Ascending aorta (tissue), 2 donors: ENCODE data around the gene ETV6. TPM values are rescaled to one million over a fixed set of nuclear protein-coding genes. Genes with fewer than 3 reads are reported as not detected.

ENCODE experiments used
- DNase-seq, 2 donors: peaks; one replicate each; pipeline ENCODE4 v3.0.0-alpha.2; 2019; ENCODE audit warnings: low spot score in 2 of 2
- H3K27ac ChIP-seq, 2 donors: fragments of 200-600 bp; sonication (generic); one replicate each; pipeline ENCODE4 v1.5.1; 2016 to 2017; ENCODE audit warnings: mild to moderate bottlenecking in 1 of 2
- H3K27me3 ChIP-seq: fragments of 200-600 bp; sonication (generic); one replicate; pipeline ENCODE4 v1.5.1; 2017
- H3K36me3 ChIP-seq, 2 donors: fragments of 200-600 bp; sonication (generic); one replicate each; pipeline ENCODE4 v1.5.1; 2016
- H3K4me1 ChIP-seq, 2 donors: fragments of 200-600 bp; sonication (generic); one replicate each; pipeline ENCODE4 v1.5.1; 2016 to 2017; ENCODE audit warnings: mild to moderate bottlenecking in 1 of 2
- H3K4me3 ChIP-seq, 2 donors: fragments of 200-600 bp; sonication (generic); one replicate each; pipeline ENCODE4 v1.5.1; 2016 to 2017; ENCODE audit warnings: mild to moderate bottlenecking in 1 of 2
- H3K9me3 ChIP-seq, 2 donors: fragments of 200-600 bp; sonication (generic); one replicate each; pipeline ENCODE4 v1.5.1; 2016
- intact Hi-C: fragments of 100-400 bp; cut with DNase I; formaldehyde crosslinking; loops from one replicate; pipeline ENCODE4 v1.15.1; 2023
- total RNA-seq: library from RNA; depleted of rRNA; stranded (reverse); fragments of >200 nt; gene quantifications from one replicate; pipeline ENCODE4 v1.1.0, GENCODE V29; 2016
- TF ChIP-seq, protein P1 (sequence below), 3 experiments: fragments of 200-600 bp in 2 of 3; fragments of 450-650 bp in 1 of 3; sonication (generic) in 2 of 3; IDR thresholded peaks; one replicate each; pipeline ENCODE4 v1.5.1; 2016 to 2019; ENCODE audit warnings: antibody characterized with exemption in 3 of 3, mild to moderate bottlenecking in 1 of 3, moderate library complexity in 1 of 3

Gene ETV6
- total RNA-seq, 1 donor from 2014 or later = 21.6 TPM

DNA sequence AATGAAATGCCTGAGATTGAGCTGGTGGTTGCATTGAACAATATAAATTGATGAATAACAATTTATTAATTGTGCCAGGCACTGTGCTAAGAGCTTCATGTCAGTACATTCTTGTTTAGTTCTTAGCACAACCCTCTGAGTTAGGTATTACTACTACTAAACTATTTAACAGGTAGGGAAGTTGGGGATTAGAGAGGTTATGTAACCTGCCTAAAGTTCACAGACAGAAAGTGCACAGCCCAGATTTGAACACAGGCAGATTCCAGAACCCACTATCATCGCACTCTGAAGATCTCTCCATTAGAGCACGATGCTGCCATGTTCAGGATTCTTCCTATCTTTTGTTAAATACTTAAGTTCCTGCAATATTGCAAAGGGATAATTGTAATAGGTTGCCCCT lies 49.3 kb downstream of the ETV6 start:
- Histone ChIP-seq H3K9me3 (no peaks in the 10 kb centered on the region), H3K4me1 (peaks cover 3 to 55% of the 10 kb centered on the region in 2 donors), H3K4me3 (no peak overlapping the region), H3K27ac (peak overlapping the region; percentile 48 to 69), H3K36me3 (no peaks in the 10 kb centered on the region), H3K27me3 (no peaks in the 10 kb centered on the region)
- intact Hi-C loops = loop anchor here (5.0 kb wide), 2 partner anchors 59 to 84 kb away; no protein-coding TSS in a partner anchor
- TF ChIP-seq, protein P1, sequence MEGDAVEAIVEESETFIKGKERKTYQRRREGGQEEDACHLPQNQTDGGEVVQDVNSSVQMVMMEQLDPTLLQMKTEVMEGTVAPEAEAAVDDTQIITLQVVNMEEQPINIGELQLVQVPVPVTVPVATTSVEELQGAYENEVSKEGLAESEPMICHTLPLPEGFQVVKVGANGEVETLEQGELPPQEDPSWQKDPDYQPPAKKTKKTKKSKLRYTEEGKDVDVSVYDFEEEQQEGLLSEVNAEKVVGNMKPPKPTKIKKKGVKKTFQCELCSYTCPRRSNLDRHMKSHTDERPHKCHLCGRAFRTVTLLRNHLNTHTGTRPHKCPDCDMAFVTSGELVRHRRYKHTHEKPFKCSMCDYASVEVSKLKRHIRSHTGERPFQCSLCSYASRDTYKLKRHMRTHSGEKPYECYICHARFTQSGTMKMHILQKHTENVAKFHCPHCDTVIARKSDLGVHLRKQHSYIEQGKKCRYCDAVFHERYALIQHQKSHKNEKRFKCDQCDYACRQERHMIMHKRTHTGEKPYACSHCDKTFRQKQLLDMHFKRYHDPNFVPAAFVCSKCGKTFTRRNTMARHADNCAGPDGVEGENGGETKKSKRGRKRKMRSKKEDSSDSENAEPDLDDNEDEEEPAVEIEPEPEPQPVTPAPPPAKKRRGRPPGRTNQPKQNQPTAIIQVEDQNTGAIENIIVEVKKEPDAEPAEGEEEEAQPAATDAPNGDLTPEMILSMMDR (IDR thresholded peaks at IDR 0.05) = no peak
- no peak for DNase-seq

DNA sequence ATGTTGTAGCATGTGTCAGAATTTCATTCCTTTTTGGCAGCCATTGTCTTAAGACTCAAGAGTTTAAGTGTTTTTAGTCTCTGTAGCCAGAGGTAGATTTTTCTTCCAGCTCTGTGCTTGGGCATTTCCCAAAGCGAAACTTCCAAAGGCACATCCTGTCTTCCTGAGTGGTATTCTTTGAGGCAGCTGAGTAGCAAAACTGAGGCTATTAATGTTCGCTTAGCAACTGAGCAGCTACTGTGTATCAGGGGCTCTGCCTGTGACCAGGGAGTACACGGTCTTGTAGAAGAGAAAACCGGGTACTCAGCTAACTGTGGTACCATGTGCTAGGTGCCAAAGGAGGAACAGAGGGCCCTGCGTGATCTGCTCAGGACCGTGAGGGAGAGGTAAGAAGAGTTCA lies 52.0 kb downstream of the ETV6 start:
- no peaks in the 10 kb centered on the region for H3K9me3 ChIP-seq
- H3K27ac ChIP-seq = peak overlapping the region; percentile 68 to 78
- DNase-seq = no peak
- peaks cover 7 to 51% of the 10 kb centered on the region in 2 donors for H3K4me1 ChIP-seq
- no peaks in the 10 kb centered on the region for H3K36me3 ChIP-seq
- no peak overlapping the region for H3K4me3 ChIP-seq
- intact Hi-C loops = no loop called here
- TF ChIP-seq, protein P1 (IDR thresholded peaks at IDR 0.05) = no peak
- H3K27me3 ChIP-seq = no peaks in the 10 kb centered on the region

DNA sequence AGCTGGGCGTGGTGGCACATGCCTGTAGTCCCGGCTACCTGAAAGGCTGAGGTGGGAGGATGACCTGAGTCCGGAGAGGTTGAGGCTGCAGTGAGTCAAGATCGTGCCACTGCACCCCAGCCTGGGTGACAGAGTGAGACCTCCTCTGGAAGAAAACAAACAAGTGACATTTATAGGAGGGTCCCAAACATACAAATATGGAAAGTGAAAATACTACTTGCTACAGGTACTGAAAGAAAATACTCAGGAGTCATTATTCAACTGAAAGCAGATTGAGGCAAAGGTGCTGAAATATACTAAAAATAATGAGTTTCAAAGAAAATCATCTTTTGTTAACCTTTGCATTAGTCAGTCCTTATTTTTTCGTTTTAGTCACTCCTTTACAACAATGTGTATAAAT lies 53.5 kb downstream of the ETV6 start:
- H3K9me3 ChIP-seq = no peaks in the 10 kb centered on the region
- no peaks in the 10 kb centered on the region for H3K27me3 ChIP-seq
- peaks cover 8 to 53% of the 10 kb centered on the region in 2 donors for H3K4me1 ChIP-seq
- H3K4me3 ChIP-seq = no peak overlapping the region
- intact Hi-C loops = no loop called here
- no peak for DNase-seq
- H3K27ac ChIP-seq = peak overlapping the region; percentile 68 to 78
- TF ChIP-seq, protein P1 (IDR thresholded peaks at IDR 0.05) = no peak
- no peaks in the 10 kb centered on the region for H3K36me3 ChIP-seq

DNA sequence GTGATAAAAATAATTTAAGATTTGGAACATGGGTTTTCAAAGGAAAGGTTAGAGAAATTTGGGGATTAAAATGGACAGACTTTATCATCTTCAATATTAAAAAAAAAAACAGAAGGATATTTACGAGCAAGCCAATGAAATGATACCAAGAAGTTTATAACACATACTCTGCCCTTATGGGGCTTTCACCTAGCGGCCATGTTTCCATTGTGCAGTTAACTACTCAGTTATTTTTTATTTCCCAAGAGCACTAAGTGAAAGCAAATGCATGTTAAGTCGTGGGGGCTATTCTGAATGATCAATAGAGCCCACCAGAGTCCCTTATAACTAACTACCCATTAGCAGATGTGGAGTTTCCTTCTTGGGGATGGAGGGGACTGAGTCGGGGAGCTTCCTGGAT lies 53.9 kb downstream of the ETV6 start:
- H3K4me1 ChIP-seq = peaks cover 8 to 54% of the 10 kb centered on the region in 2 donors
- H3K27ac ChIP-seq = peak overlapping the region; percentile 68 to 78
- no peak overlapping the region for H3K4me3 ChIP-seq

DNA sequence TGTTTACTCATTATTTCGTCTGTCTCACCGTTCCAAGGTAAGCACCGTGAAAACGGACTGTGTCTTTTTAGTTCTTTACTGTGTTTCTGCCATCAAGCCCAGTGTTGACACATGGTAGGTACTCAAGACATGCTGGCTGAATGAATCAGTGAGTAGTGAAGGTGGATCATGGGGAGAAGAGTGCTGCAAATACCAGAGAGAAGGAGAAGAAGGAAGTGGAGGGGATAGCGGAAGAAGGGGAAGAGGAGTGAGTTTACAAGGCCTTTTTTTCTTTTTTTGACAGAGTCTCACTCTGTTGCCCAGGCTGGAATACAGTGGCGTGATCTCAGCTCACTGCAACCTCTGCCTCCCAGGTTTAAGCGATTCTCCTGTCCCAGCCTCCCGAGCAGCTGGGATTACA lies 54.6 kb downstream of the ETV6 start:
- no peak overlapping the region for H3K4me3 ChIP-seq
- peaks cover 8 to 56% of the 10 kb centered on the region in 2 donors for H3K4me1 ChIP-seq
- H3K36me3 ChIP-seq = no peaks in the 10 kb centered on the region
- H3K9me3 ChIP-seq = no peaks in the 10 kb centered on the region
- no peak for DNase-seq
- H3K27me3 ChIP-seq = no peaks in the 10 kb centered on the region
- TF ChIP-seq, protein P1 (IDR thresholded peaks at IDR 0.05) = no peak
- intact Hi-C loops = no loop called here
- H3K27ac ChIP-seq = peak overlapping the region; percentile 71 to 78

More for the DNA sequence above, 53.9 kb downstream of the ETV6 start:
- no peak for DNase-seq
- Histone ChIP-seq H3K27me3 (no peaks in the 10 kb centered on the region), H3K36me3 (no peaks in the 10 kb centered on the region), H3K9me3 (no peaks in the 10 kb centered on the region)
- TF ChIP-seq, protein P1 (IDR thresholded peaks at IDR 0.05) = no peak
- intact Hi-C loops = no loop called here

DNA sequence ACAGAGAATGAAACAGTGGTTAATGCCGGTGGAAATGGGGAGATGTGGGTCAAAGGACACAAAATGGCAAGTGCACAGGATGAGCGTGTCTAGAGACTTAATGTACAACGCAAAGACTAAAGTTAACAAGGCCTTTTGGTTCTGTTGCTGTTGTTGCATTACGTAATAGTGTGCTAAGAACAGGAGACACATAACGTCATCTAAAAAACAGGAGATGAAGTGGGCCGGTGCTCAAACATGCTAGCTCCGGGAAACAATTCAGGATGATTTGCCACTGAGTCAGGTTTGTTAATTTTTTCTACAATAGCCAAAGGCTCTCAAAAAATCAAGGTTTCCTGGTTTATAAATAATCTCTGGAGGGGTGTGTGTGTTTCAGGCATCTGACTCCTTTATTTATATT lies 55.5 kb downstream of the ETV6 start:
- peaks cover 8 to 51% of the 10 kb centered on the region in 2 donors for H3K4me1 ChIP-seq
- H3K9me3 ChIP-seq = no peaks in the 10 kb centered on the region
- peak overlapping the region; percentile 71 to 78 for H3K27ac ChIP-seq
- H3K27me3 ChIP-seq = no peaks in the 10 kb centered on the region
- no peak overlapping the region for H3K4me3 ChIP-seq
- intact Hi-C loops = loop anchor here (5.0 kb wide), 1 partner anchor 47 kb away; no protein-coding TSS in a partner anchor
- peak in 1 of 2 donors; percentile 83 for DNase-seq
- no peaks in the 10 kb centered on the region for H3K36me3 ChIP-seq
- TF ChIP-seq, protein P1 (IDR thresholded peaks at IDR 0.05) = no peak
